ENCODE data around the gene GOLGA8T. TPM values are rescaled to one million over a fixed set of nuclear protein-coding genes. Genes with fewer than 3 reads are reported as not detected.
"Not testable (repeated sequence)": the region's sequence is repeated elsewhere in the genome, so short reads cannot be mapped to it uniquely, and the experiment has no call there.

Gene GOLGA8T
- total RNA-seq, 2 donors from 2014 or later, result not detected

DNA sequence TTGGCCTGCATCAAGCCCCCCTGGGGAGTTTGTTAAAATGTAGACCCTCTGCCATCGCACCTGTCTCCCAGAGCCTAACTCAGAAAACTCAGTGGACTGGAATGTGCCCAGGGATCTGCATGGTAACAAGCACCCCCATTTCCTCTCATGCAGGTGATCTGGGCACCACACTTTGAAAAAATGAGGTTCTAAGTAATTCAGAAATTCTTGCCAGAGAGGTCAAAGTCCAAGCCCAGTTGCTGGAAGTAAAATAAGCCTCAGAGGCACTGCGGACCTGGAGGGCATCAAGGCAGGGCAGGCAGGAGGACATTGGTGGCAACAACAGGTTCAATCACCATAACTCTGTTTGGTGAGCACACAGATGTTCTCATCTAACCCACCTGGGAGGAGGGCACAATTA, 33.0 kb downstream of the GOLGA8T start:
- H3K27ac ChIP-seq; DNase-seq (ENCODE audit: low spot score); H3K9me3 ChIP-seq; H3K27me3 ChIP-seq (replicated peaks; ENCODE audit: insufficient read depth); intact Hi-C loops (cut with DNase I); H3K4me1 ChIP-seq (replicated peaks); H3K36me3 ChIP-seq; H3K4me3 ChIP-seq: not testable (repeated sequence)
- no CpG with 5 or more reads among the region's 2 CpGs for WGBS

DNA sequence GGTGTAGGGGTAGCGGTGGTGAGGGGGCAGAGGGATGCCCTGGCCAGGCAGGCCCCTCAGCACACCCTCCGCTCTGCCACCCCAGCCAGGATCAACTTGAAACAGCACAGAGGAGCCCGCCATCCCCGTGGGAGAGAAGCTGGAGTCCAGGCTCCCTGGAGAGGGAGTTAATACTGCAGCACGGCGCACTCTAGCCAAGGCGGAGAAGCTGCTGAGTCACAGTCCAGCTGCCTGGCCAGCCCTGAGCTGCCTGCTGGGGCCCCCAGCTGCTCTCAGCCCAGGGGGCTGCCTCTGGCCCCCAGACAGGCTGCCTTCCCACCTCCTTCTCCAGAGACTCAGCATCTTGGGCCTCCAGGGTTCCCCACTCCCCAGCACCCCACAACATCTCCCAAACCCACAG, 36.6 kb downstream of the GOLGA8T start:
- H3K4me1 ChIP-seq (replicated peaks); H3K9me3 ChIP-seq; H3K27ac ChIP-seq; DNase-seq (ENCODE audit: low spot score); intact Hi-C loops (cut with DNase I); H3K27me3 ChIP-seq (replicated peaks; ENCODE audit: insufficient read depth); H3K4me3 ChIP-seq; H3K36me3 ChIP-seq: not testable (repeated sequence)
- no CpG with 5 or more reads among the region's 7 CpGs for WGBS

DNA sequence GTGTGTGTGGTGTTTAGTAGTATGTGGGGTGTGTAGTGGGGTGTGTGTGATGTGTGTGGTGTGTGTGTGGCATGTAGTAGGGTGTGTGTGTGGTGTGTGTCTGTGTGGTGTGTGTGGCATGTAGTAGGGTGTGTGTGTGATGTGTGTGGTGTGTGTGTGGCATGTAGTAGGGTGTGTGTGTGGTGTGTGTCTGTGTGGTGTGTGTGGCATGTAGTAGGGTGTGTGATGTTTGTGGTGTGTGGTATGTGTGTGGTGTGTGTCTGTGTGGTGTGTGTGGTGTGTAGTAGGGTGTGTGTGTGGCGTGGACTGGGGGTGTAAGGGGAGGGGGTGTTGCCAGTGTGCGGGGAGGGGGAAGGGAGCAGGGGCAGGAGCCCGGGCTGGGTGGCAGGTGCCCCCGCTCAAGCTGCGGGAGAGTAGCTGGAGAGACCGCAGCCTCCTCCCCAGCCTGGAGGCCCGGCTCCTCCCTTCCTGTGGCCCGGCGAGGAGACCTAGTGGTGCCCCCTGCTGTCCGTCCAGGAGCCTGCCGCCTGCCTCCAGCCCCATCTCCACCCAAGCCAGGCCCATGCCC, 38.3 kb downstream of the GOLGA8T start:
- H3K4me3 ChIP-seq; H3K4me1 ChIP-seq (replicated peaks); H3K27ac ChIP-seq; H3K27me3 ChIP-seq (replicated peaks; ENCODE audit: insufficient read depth); H3K36me3 ChIP-seq; DNase-seq (ENCODE audit: low spot score); intact Hi-C loops (cut with DNase I); H3K9me3 ChIP-seq: not testable (repeated sequence)
- 28% methylated on average over 5 of the region's 11 CpGs for WGBS

DNA sequence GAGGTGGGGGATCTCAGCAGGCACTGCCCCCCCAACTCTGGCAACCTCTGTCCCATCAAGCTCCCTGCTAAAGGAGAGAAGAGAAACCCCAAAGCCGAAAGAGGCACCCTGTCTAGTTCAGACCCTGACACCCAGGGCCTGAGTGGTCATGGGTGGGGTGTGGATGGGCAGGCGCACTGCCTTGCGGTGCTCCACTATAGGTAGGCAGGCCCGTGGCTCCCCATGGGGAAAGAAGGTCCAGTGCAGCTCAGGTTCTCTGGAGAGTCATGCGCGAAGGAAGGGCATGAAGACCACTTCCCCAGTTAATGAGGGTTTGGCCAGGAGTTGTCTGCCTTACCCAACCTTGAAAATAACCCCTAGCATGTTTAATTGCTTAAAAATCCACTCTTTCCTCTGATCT, 40.4 kb downstream of the GOLGA8T start:
- WGBS, result 83% methylated on average over 2 of the region's 6 CpGs
- H3K27me3 ChIP-seq (replicated peaks; ENCODE audit: insufficient read depth); H3K36me3 ChIP-seq; H3K4me1 ChIP-seq (replicated peaks); intact Hi-C loops (cut with DNase I); DNase-seq (ENCODE audit: low spot score); H3K9me3 ChIP-seq; H3K27ac ChIP-seq; H3K4me3 ChIP-seq: not testable (repeated sequence)

DNA sequence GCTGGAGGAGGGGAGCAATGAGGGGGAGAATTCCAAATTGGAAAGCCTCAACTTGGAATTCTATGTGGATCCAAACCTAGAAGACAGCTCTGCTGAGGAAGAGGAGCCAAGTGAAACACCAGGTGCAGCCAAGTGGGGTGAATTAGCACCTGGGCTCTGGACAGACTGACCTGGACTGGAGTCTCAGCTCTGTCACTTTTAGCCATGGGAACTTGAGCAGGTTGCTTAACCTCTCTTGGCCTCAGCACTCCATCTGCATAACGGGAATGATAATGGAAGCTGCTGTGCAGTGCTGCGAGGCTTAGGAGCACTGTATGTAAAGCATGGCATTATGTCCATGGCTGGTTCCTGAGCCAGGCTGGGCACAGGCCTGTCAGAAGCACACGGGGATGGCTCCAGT, 41.8 kb downstream of the GOLGA8T start:
- DNase-seq (ENCODE audit: low spot score); H3K36me3 ChIP-seq; H3K27ac ChIP-seq; H3K4me1 ChIP-seq (replicated peaks); intact Hi-C loops (cut with DNase I); H3K27me3 ChIP-seq (replicated peaks; ENCODE audit: insufficient read depth); H3K9me3 ChIP-seq; H3K4me3 ChIP-seq: not testable (repeated sequence)
- whole genome bisulfite sequencing, result no CpG with 5 or more reads among the region's 3 CpGs

DNA sequence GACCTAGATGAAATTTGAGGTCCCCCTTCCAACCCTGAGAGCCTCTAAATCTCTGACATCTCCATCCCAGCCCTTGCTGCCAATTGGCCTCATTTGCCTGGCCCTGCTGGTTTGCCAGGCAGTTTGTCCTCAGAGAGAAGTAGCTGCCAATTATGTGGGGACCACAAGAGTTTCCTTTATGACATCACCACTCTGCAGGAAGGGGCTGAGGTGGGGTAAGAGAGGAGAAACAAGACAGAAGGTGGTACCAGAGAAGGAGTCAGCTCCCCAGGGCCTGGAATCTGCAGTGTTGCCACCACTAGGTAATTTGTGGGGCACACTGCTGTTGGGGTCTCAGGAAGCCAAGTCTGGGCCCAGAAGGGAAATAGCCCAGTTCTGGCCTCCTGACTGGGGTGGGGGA, 45.0 kb downstream of the GOLGA8T start:
- DNase-seq (ENCODE audit: low spot score); H3K9me3 ChIP-seq: not testable (repeated sequence)

DNA sequence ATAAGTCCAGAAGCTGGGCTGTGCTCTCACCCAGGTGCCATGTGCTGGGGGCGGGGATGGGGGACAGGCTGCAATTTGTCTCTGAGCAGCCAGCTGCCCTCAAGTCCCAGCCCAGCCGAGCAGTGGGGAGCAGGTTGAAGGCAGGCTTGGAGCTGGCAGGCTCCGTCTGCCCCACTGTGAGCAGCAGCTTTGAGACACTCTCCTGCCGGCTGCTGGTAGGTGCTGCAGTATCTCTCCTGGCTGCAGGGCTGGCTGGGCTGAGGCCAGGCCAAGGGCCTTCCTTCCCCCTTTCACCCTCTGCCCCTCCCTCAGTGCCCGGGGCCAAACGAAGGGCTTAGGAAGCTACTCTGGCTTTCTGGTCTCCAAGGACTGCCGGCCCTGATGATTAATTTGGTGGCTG, 50.6 kb downstream of the GOLGA8T start:
- DNase-seq (ENCODE audit: low spot score); H3K4me3 ChIP-seq; intact Hi-C loops (cut with DNase I); H3K27ac ChIP-seq; H3K36me3 ChIP-seq; H3K4me1 ChIP-seq (replicated peaks); H3K27me3 ChIP-seq (replicated peaks; ENCODE audit: insufficient read depth); H3K9me3 ChIP-seq: not testable (repeated sequence)
- WGBS, result no CpG with 5 or more reads among the region's 7 CpGs

More for the DNA sequence above, 45.0 kb downstream of the GOLGA8T start:
- intact Hi-C loops (cut with DNase I); H3K36me3 ChIP-seq; H3K27ac ChIP-seq; H3K4me1 ChIP-seq (replicated peaks); H3K27me3 ChIP-seq (replicated peaks; ENCODE audit: insufficient read depth); H3K4me3 ChIP-seq: not testable (repeated sequence)

DNA sequence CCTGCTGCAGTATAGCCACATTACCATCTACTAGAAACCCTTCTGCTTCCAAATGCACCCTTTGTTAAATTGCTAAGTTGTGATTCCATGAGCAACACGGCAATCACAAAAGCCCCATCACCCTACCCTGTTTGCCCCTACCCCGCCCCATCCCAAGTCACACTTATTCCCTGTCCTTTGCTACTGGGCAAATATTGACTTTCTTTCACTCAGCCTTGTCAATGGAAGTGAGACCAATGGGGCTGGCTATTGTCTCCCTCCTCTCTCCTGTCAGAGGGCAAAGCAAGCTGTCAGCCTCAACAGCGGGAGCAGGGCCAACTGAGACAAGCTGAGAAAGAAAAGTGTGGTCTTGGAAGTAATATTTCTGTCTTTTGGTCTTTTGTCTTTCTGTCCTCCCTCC, 52.6 kb downstream of the GOLGA8T start:
- H3K27me3 ChIP-seq (replicated peaks; ENCODE audit: insufficient read depth); H3K27ac ChIP-seq; H3K4me1 ChIP-seq (replicated peaks); intact Hi-C loops (cut with DNase I); H3K4me3 ChIP-seq; H3K36me3 ChIP-seq; DNase-seq (ENCODE audit: low spot score); H3K9me3 ChIP-seq: not testable (repeated sequence)
- WGBS, result 70% methylated on average over 2 of the region's 3 CpGs

DNA sequence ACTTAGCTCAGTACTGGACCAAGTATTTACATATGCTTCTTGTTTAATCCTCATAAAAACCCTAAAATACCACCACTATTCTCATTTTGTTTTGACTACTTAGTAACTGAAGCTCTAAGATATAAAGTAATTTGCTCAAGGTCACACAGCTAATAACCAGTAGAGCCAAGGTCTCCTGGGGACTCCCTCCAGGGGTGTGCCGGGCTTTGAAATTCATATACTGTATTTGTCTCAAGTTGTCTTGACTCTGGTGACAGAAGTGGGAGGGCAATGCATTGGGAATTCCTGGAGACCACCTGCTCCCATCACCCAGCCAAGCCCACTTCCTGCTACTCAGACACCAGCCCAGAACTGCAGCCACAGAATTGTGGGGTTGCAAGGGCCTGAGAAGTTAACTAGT, 54.9 kb downstream of the GOLGA8T start:
- H3K27me3 ChIP-seq (replicated peaks; ENCODE audit: insufficient read depth); DNase-seq (ENCODE audit: low spot score); H3K4me1 ChIP-seq (replicated peaks); H3K9me3 ChIP-seq; H3K36me3 ChIP-seq; intact Hi-C loops (cut with DNase I); H3K27ac ChIP-seq; H3K4me3 ChIP-seq: not testable (repeated sequence)
- WGBS, result 80% methylated on average over 1 of the region's 1 CpG

DNA sequence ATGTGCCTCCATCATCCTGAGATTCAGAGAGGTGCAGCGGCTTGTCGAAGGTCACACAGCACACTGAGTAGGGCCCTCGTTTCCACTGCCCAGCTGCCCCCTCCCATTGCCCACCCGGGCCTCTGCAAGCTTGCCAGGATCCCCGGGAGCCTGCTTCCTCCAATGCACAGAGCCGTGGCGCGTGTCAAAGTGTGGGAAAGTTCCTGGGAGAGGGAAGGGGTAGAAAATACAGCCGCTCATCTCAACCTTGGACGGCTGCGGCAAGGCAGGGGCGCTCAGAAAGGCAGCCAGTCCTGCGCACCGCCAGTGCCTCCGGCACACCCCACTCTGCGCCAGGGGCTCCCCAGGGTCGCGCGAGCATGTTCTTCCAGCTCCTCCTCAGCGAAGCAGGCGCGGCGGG, 56.3 kb downstream of the GOLGA8T start:
- H3K27me3 ChIP-seq (replicated peaks; ENCODE audit: insufficient read depth); intact Hi-C loops (cut with DNase I); DNase-seq (ENCODE audit: low spot score); H3K4me1 ChIP-seq (replicated peaks); H3K4me3 ChIP-seq; H3K27ac ChIP-seq; H3K9me3 ChIP-seq; H3K36me3 ChIP-seq: not testable (repeated sequence)
- WGBS, result 11% methylated on average over 6 of the region's 23 CpGs

DNA sequence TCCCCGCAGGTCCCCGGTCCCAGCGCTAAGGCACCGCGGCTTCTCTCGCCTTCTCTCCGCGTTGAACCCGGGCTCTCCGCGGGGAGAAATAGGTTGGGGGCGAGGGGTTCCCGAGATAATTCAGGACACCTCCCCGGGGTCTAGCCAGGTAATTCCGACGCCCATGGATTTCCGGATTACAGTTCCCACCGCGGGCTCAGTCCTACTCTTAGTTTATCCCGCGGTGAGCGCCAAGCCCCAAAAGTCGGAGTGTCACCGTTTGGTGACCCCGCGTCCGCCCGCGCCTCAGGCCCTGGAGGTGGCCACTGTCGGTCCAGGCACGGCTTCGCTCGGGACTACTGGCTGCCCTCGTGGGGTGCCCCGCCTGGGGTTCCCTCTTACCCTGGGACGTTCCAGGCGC, 56.8 kb downstream of the GOLGA8T start:
- H3K36me3 ChIP-seq; H3K9me3 ChIP-seq; H3K27me3 ChIP-seq (replicated peaks; ENCODE audit: insufficient read depth); DNase-seq (ENCODE audit: low spot score); H3K4me1 ChIP-seq (replicated peaks); H3K4me3 ChIP-seq; intact Hi-C loops (cut with DNase I); H3K27ac ChIP-seq: not testable (repeated sequence)
- WGBS, result no CpG with 5 or more reads among the region's 37 CpGs

DNA sequence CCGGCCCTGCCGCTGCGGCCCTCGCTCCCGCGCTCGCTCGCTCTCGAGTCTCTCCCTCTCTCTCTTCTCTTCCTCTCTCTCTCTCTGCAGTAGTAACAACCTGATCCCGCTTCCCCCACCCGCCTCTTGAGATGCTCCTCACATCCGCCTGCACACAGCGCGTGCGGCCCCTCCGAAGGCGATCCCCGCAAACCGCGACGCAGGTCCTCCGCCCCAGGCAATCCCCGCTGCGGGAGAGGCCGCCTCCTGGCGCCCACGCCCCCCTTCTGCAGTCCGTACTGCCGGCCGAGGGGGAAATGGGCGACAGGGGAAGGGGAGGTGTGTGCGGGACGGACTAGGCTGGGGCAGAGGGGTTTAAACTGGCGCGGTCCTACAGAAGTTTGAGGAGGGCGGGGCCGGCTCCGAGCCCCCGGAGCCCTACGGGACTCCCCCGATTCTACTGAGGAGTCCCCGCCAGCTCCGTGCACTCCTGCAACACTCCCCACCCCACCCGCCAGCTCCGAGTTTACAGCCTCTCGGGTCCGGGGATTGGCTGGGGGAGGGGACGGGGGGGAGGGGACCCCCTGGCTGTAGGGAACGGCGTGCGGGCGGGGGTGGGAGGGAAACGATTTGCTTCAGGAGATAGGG, 57.4 kb downstream of the GOLGA8T start:
- H3K4me3 ChIP-seq; H3K27ac ChIP-seq; H3K4me1 ChIP-seq (replicated peaks); H3K27me3 ChIP-seq (replicated peaks; ENCODE audit: insufficient read depth); DNase-seq (ENCODE audit: low spot score); H3K36me3 ChIP-seq; H3K9me3 ChIP-seq; intact Hi-C loops (cut with DNase I): not testable (repeated sequence)
- 3% methylated on average over 10 of the region's 53 CpGs for WGBS

DNA sequence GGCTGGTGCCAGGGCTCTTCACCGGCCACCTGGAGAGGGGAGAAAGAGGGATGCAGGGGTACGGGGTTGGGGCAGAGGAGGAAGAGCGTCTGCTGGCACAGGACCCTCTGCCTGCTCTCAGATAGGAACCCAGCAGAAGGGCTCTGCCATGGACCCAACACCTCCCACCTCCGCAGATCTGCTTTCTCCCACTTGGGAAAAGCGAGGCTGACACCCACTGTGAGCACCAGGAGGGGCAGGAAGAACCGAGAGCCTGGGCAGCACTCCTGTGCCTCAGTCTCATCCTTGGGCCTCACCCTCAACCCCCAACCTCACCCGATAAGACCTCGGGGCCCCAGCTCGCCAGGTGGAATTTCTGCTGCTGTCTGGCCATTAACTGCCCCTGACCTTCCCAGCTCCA, 58.0 kb downstream of the GOLGA8T start:
- H3K4me3 ChIP-seq; H3K27me3 ChIP-seq (replicated peaks; ENCODE audit: insufficient read depth); H3K4me1 ChIP-seq (replicated peaks); intact Hi-C loops (cut with DNase I); H3K27ac ChIP-seq; H3K36me3 ChIP-seq; DNase-seq (ENCODE audit: low spot score); H3K9me3 ChIP-seq: not testable (repeated sequence)
- no CpG with 5 or more reads among the region's 9 CpGs for WGBS

Data from prostate gland (tissue), 2 donors.